ENCODE results near the gene CRYBB3.
"Not testable (repeated sequence)": the region's sequence is repeated elsewhere in the genome, so short reads cannot be mapped to it uniquely, and the experiment has no call there.

- not testable (repeated sequence) for TF ChIP-seq CTCF, POLR2A, POLR2AphosphoS5 (IDR thresholded peaks at IDR 0.05)
These were observed 4.9 kb downstream of the CRYBB3 start for GRCh38 chr22:25204547-25204946.

Measured in transverse colon (tissue), 4 donors.